Activated T-helper 17 cell treated with anti-CD3 and anti-CD28 coated beads, Interleukin-2, amount 50 U/mL, for 72 hours (primary cell): ENCODE data around the gene SYAP1. TPM values are rescaled to one million over a fixed set of nuclear protein-coding genes. Genes with fewer than 3 reads are reported as not detected.
"Not testable (repeated sequence)": the region's sequence is repeated elsewhere in the genome, so short reads cannot be mapped to it uniquely, and the experiment has no call there.

Experiments used
- ATAC-seq: fragments of 150-1000 bp; cut with Tn5 transposase; replicated peaks from 2 replicates; pipeline ENCODE4 v1.10.0; 2021; ENCODE audit warnings: mild to moderate bottlenecking, moderate library complexity
- H3K27ac Mint-ChIP-seq: one replicate; pipeline ENCODE4 v1.8.0; 2022; ENCODE audit warnings: mixed read lengths
- H3K27me3 Mint-ChIP-seq: one replicate; pipeline ENCODE4 v1.8.0; 2022; ENCODE audit warnings: mixed read lengths
- H3K36me3 Mint-ChIP-seq: one replicate; pipeline ENCODE4 v1.8.0; 2022; ENCODE audit warnings: low read depth, mild to moderate bottlenecking, mixed read lengths
- H3K4me1 Mint-ChIP-seq: one replicate; pipeline ENCODE4 v1.8.0; 2022; ENCODE audit warnings: mixed read lengths
- H3K4me3 Mint-ChIP-seq: one replicate; pipeline ENCODE4 v1.8.0; 2022; ENCODE audit warnings: mild to moderate bottlenecking, mixed read lengths
- H3K9me3 Mint-ChIP-seq: one replicate; pipeline ENCODE4 v1.8.0; 2022; ENCODE audit warnings: mixed read lengths
- total RNA-seq, 2 donors: library from RNA; stranded (reverse); gene quantifications; one replicate each; pipeline ENCODE4 v1.2.3, GENCODE V29; 2022

SYAP1 gene
- total RNA-seq, 2 donors from 2014 or later = 14.7 to 17.3 TPM

GRCh38 chrX:16743604-16744325 lies 24.4 kb downstream of the SYAP1 start:
- Mint-ChIP-seq H3K9me3 (no peaks in the 10 kb centered on the region), H3K27me3 (no peaks in the 10 kb centered on the region), H3K4me1 (no peaks in the 10 kb centered on the region), H3K36me3 (peaks cover 72% of the 10 kb centered on the region), H3K4me3 (no peak overlapping the region), H3K27ac (no peak overlapping the region)
- ATAC-seq = no peak

DNA sequence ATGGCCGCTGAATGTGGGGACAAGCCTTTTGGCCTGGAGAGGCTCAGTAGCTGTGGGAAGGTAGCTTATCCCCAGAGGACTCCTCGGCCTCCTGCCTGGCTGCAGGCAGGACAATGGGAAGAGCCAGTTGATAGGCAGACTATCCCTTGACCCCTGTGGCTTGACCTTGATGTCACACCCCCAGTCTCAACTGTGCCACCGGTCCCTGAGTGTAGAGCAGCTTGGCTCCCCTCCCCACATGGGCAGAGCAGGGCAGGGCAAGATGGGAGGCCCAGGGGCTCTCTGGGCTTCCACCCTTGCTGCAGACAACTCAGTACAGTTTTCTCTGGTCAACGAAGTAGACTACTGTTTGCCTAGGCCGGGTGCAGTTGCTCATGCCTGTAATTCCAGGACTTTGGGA lies 25.7 kb downstream of the SYAP1 start:
- ATAC-seq = no peak
- no peaks in the 10 kb centered on the region for H3K27me3 Mint-ChIP-seq
- peaks cover 64% of the 10 kb centered on the region for H3K36me3 Mint-ChIP-seq
- no peak overlapping the region for H3K27ac Mint-ChIP-seq
- no peak overlapping the region for H3K4me3 Mint-ChIP-seq
- no peaks in the 10 kb centered on the region for H3K9me3 Mint-ChIP-seq
- no peaks in the 10 kb centered on the region for H3K4me1 Mint-ChIP-seq

DNA sequence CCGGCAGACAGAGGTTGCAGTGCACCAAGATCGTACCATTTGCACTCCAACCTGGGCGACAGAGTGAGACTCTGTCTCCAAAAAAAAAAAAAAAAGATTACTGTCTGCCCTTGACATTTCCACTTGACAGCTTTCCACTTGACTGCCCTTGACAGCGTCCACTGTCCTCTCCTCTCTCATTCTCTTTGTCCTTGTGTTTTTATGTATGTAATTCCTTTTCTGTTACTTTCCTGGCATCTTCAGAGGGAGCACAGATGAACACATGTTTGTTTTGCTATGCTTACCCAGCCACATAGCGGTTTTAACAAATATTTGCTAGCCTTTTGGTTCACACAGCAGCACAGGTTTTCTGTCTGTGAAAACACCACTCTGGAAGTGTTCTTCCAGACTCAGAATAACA lies 26.2 kb downstream of the SYAP1 start:
- Mint-ChIP-seq H3K4me3 (no peak overlapping the region), H3K4me1 (no peaks in the 10 kb centered on the region), H3K36me3 (peaks cover 63% of the 10 kb centered on the region), H3K27ac (no peak overlapping the region), H3K9me3 (no peaks in the 10 kb centered on the region), H3K27me3 (no peaks in the 10 kb centered on the region)
- no peak for ATAC-seq

- Mint-ChIP-seq H3K4me1 (no peaks in the 10 kb centered on the region), H3K27ac (no peak overlapping the region), H3K9me3 (no peaks in the 10 kb centered on the region), H3K4me3 (no peak overlapping the region), H3K27me3 (no peaks in the 10 kb centered on the region), H3K36me3 (peaks cover 48% of the 10 kb centered on the region)
- no peak for ATAC-seq
Measured at GRCh38 chrX:16748425-16748824, 29.0 kb downstream of the SYAP1 start.

- no peak for ATAC-seq
- Mint-ChIP-seq H3K4me1 (no peaks in the 10 kb centered on the region), H3K4me3 (no peak overlapping the region), H3K9me3 (no peaks in the 10 kb centered on the region), H3K27ac (no peak overlapping the region), H3K36me3 (peaks cover 53% of the 10 kb centered on the region), H3K27me3 (no peaks in the 10 kb centered on the region)
Measured at GRCh38 chrX:16750136-16750535, 30.7 kb downstream of the SYAP1 start.

DNA sequence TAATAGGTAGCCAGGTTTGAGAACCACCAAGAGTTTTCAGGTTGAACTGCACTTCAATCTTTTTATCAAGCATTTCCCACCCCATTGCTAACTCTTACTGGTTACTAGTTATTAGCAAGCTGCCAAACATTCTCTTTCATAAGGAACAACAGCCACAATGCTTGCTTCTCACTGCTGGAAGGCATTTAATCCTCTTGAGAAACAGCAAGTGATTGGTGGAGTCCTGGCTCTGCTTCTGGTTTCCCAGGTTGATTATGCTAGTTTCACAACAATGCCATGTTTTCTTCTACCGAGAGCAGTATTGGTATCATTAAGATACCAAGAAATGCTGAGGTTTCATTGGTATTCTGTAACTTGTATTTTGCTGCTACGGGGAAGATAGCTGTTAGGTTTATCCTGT lies 34.6 kb downstream of the SYAP1 start:
- H3K36me3 Mint-ChIP-seq = peaks cover 62% of the 10 kb centered on the region
- no peak overlapping the region for H3K4me3 Mint-ChIP-seq
- no peaks in the 10 kb centered on the region for H3K4me1 Mint-ChIP-seq
- ATAC-seq = no peak
- H3K27ac Mint-ChIP-seq = no peak overlapping the region
- no peaks in the 10 kb centered on the region for H3K9me3 Mint-ChIP-seq
- H3K27me3 Mint-ChIP-seq = no peaks in the 10 kb centered on the region

DNA sequence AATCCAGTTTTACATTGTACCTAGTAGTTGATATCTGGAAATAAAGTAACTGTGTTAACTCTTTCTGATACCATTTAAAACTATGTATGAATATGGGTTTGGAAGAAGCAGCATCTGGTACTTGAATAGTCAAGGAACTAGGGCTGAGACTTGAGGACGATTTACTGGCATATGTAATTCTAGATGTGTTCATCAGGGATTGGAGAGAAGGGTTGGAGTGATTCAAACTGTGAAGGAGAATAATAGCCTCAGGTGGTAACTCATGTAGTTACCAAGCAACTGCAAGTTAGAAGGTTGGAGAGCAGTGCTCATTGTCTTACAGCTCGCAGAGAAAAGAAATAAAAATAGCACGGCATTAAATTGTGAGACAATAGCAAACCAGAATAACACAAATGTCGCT lies 37.3 kb downstream of the SYAP1 start:
- ATAC-seq = no peak
- no peak overlapping the region for H3K27ac Mint-ChIP-seq
- no peaks in the 10 kb centered on the region for H3K9me3 Mint-ChIP-seq
- H3K4me1 Mint-ChIP-seq = no peaks in the 10 kb centered on the region
- H3K4me3 Mint-ChIP-seq = no peak overlapping the region
- no peaks in the 10 kb centered on the region for H3K27me3 Mint-ChIP-seq
- peaks cover 74% of the 10 kb centered on the region for H3K36me3 Mint-ChIP-seq

- H3K27me3 Mint-ChIP-seq, H3K27ac Mint-ChIP-seq, H3K9me3 Mint-ChIP-seq, ATAC-seq, H3K4me1 Mint-ChIP-seq, H3K4me3 Mint-ChIP-seq: not testable (repeated sequence)
- H3K36me3 Mint-ChIP-seq = peaks cover 34% of the 10 kb centered on the region
Measured at GRCh38 chrX:16761500-16761899, 42.1 kb downstream of the SYAP1 start.

GRCh38 chrX:16762579-16762978 lies 43.2 kb downstream of the SYAP1 start:
- ATAC-seq = no peak
- no peaks in the 10 kb centered on the region for H3K27me3 Mint-ChIP-seq
- no peaks in the 10 kb centered on the region for H3K9me3 Mint-ChIP-seq
- H3K4me3 Mint-ChIP-seq = no peak overlapping the region
- no peaks in the 10 kb centered on the region for H3K4me1 Mint-ChIP-seq
- H3K36me3 Mint-ChIP-seq = peaks cover 25% of the 10 kb centered on the region
- H3K27ac Mint-ChIP-seq = no peak overlapping the region

DNA sequence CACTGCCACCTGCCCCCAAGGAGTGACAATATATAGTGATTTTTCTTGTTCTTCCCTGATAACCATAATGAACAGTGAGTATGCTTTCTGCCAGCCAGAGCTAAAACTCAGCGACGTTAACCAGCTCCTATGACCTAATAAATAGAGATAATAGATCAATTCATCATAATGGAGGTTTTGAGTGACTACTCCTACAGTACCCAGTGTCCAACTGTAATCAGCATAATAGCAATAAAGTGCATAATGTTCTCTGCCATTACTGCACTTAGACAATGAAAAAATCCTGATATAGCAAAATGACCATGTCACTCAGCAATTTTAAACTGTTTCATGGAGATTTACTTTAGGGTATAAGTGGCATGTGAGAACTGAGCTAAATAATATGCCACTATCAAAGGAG lies 46.2 kb downstream of the SYAP1 start:
- H3K9me3 Mint-ChIP-seq = no peaks in the 10 kb centered on the region
- no peak for ATAC-seq
- no peaks in the 10 kb centered on the region for H3K4me1 Mint-ChIP-seq
- peaks cover 7% of the 10 kb centered on the region for H3K36me3 Mint-ChIP-seq
- H3K27me3 Mint-ChIP-seq = no peaks in the 10 kb centered on the region
- H3K4me3 Mint-ChIP-seq = no peak overlapping the region
- H3K27ac Mint-ChIP-seq = no peak overlapping the region

- Mint-ChIP-seq H3K4me1 (no peaks in the 10 kb centered on the region), H3K27me3 (no peaks in the 10 kb centered on the region), H3K9me3 (no peaks in the 10 kb centered on the region), H3K36me3 (no peaks in the 10 kb centered on the region), H3K4me3 (no peak overlapping the region), H3K27ac (no peak overlapping the region)
- no peak for ATAC-seq
Measured at GRCh38 chrX:16770970-16771482, 51.6 kb downstream of the SYAP1 start.

- Mint-ChIP-seq H3K36me3 (no peaks in the 10 kb centered on the region), H3K4me3 (no peak overlapping the region), H3K9me3 (no peaks in the 10 kb centered on the region), H3K27ac (no peak overlapping the region), H3K4me1 (no peaks in the 10 kb centered on the region), H3K27me3 (no peaks in the 10 kb centered on the region)
- ATAC-seq = no peak
Measured at GRCh38 chrX:16771483-16772398, 52.3 kb downstream of the SYAP1 start.

GRCh38 chrX:16772460-16772859 lies 53.0 kb downstream of the SYAP1 start:
- H3K27ac Mint-ChIP-seq = no peak overlapping the region
- no peak overlapping the region for H3K4me3 Mint-ChIP-seq
- no peaks in the 10 kb centered on the region for H3K4me1 Mint-ChIP-seq
- no peaks in the 10 kb centered on the region for H3K9me3 Mint-ChIP-seq
- ATAC-seq = no peak
- H3K36me3 Mint-ChIP-seq = no peaks in the 10 kb centered on the region
- no peaks in the 10 kb centered on the region for H3K27me3 Mint-ChIP-seq

- H3K27ac Mint-ChIP-seq = no peak overlapping the region
- H3K4me3 Mint-ChIP-seq = no peak overlapping the region
- H3K27me3 Mint-ChIP-seq = no peaks in the 10 kb centered on the region
- H3K4me1 Mint-ChIP-seq = no peaks in the 10 kb centered on the region
- no peaks in the 10 kb centered on the region for H3K9me3 Mint-ChIP-seq
- ATAC-seq = no peak
- H3K36me3 Mint-ChIP-seq = no peaks in the 10 kb centered on the region
Measured at GRCh38 chrX:16774746-16775145, 55.3 kb downstream of the SYAP1 start.

DNA sequence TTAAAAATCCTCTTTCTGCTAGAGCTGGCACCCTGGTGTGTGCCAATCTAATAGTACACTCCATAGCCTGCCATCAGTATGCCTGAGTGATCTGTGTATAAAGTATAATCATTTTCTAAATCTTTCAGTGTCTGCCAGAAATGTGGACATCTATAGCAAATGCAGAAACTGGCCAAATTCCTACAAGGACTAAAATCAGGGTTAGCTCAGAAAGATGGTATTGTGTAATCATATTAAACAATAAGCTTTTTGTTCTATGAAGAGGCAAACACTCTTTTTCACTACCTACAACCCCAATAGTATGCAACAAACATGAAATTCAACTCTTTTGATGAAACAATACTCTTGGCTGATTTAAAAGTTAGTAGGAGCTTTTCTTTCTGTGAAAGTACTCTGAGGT lies 59.1 kb downstream of the SYAP1 start:
- ATAC-seq = no peak
- Mint-ChIP-seq H3K27ac (no peak overlapping the region), H3K36me3 (no peaks in the 10 kb centered on the region), H3K27me3 (no peaks in the 10 kb centered on the region), H3K9me3 (no peaks in the 10 kb centered on the region), H3K4me3 (no peak overlapping the region), H3K4me1 (no peaks in the 10 kb centered on the region)
